Activated T-cell treated with anti-CD3 and anti-CD28 coated beads, Interleukin-2, amount 50 U/mL, for 72 hours (primary cell): Measurements from ENCODE around the gene METAP1. TPM values are rescaled to one million over a fixed set of nuclear protein-coding genes. Genes with fewer than 3 reads are reported as not detected.
A peak's percentile ranks its signal among the peaks of the same experiment; 100 is the strongest.
"Not testable (repeated sequence)": the region's sequence is repeated elsewhere in the genome, so short reads cannot be mapped to it uniquely, and the experiment has no call there.

Experiments used
- ATAC-seq, 2 donors: fragments of 150-1000 bp; cut with Tn5 transposase; replicated peaks in 1 of 2; 2 replicates each; pipeline ENCODE4 v1.10.0; 2021; ENCODE audit warnings: moderate library complexity in 2 of 2, mild to moderate bottlenecking in 1 of 2
- DNase-seq, 2 donors: peaks; one replicate each; pipeline ENCODE4 v3.0.0; 2021 to 2022; ENCODE audit warnings: mixed read lengths in 1 of 2
- H3K27ac Mint-ChIP-seq: one replicate; pipeline ENCODE4 v1.8.0; 2022; ENCODE audit warnings: mild to moderate bottlenecking, moderate library complexity, mixed read lengths
- H3K27me3 Mint-ChIP-seq: one replicate; pipeline ENCODE4 v1.8.0; 2022; ENCODE audit warnings: low read depth, mixed read lengths
- H3K36me3 Mint-ChIP-seq, 2 donors: one replicate each; pipeline ENCODE4 v1.8.0; 2022; ENCODE audit warnings: mixed read lengths in 2 of 2, mild to moderate bottlenecking in 1 of 2; ENCODE audit not compliant: insufficient read depth in 2 of 2
- H3K4me1 Mint-ChIP-seq: one replicate; pipeline ENCODE4 v1.8.0; 2022; ENCODE audit warnings: low read depth, mixed read lengths
- H3K4me3 Mint-ChIP-seq, 2 donors: one replicate each; pipeline ENCODE4 v1.8.0; 2022; ENCODE audit warnings: mild to moderate bottlenecking in 2 of 2, mixed read lengths in 2 of 2, moderate library complexity in 2 of 2
- H3K9me3 Mint-ChIP-seq, 2 donors: one replicate each; pipeline ENCODE4 v1.8.0; 2022; ENCODE audit warnings: mixed read lengths in 2 of 2
- total RNA-seq, 2 donors: library from RNA; stranded (reverse); gene quantifications; one replicate each; pipeline ENCODE4 v1.2.3, GENCODE V29; 2022

METAP1 gene
- total RNA-seq, 2 donors from 2014 or later = 44.5 to 54.0 TPM

- Mint-ChIP-seq H3K27ac (no peak overlapping the region), H3K4me3 (no peak overlapping the region), H3K9me3 (no peaks in the 10 kb centered on the region), H3K27me3 (peaks cover 6% of the 10 kb centered on the region), H3K4me1 (no peaks in the 10 kb centered on the region), H3K36me3 (no peaks in the 10 kb centered on the region)
- ATAC-seq (no peak), DNase-seq (no peak)
Measured at GRCh38 chr4:98976716-98977115, 18.8 kb upstream of the METAP1 start.

- no peak overlapping the region for H3K4me3 Mint-ChIP-seq
- H3K9me3 Mint-ChIP-seq = no peaks in the 10 kb centered on the region
- H3K36me3 Mint-ChIP-seq = no peaks in the 10 kb centered on the region
- no peak overlapping the region for H3K27ac Mint-ChIP-seq
- ATAC-seq (no peak), DNase-seq (no peak)
- peaks cover 6% of the 10 kb centered on the region for H3K27me3 Mint-ChIP-seq
- H3K4me1 Mint-ChIP-seq = no peaks in the 10 kb centered on the region
Measured at GRCh38 chr4:98977557-98977956, 18.0 kb upstream of the METAP1 start.

- DNase-seq = no peak
- ATAC-seq = no peak
- H3K27me3 Mint-ChIP-seq = peaks cover 6% of the 10 kb centered on the region
- H3K36me3 Mint-ChIP-seq = peaks cover 1 to 4% of the 10 kb centered on the region in 2 donors
- no peak overlapping the region for H3K27ac Mint-ChIP-seq
- peaks cover 3 to 5% of the 10 kb centered on the region in 2 donors for H3K9me3 Mint-ChIP-seq
- no peaks in the 10 kb centered on the region for H3K4me1 Mint-ChIP-seq
- H3K4me3 Mint-ChIP-seq = no peak overlapping the region
Measured at GRCh38 chr4:98987720-98988119, 7.8 kb upstream of the METAP1 start.

- not testable (repeated sequence) for H3K27ac Mint-ChIP-seq, H3K4me3 Mint-ChIP-seq
- H3K4me1 Mint-ChIP-seq = peaks cover 27% of the 10 kb centered on the region
Measured at GRCh38 chr4:98992835-98993234, 2.7 kb upstream of the METAP1 start.

GRCh38 chr4:98993419-98994071 is 2.0 kb upstream of the METAP1 start:
- H3K36me3 Mint-ChIP-seq = no peaks in the 10 kb centered on the region
- DNase-seq = no peak
- H3K4me3 Mint-ChIP-seq = no peak overlapping the region
- no peaks in the 10 kb centered on the region for H3K27me3 Mint-ChIP-seq
- no peak for ATAC-seq
- H3K27ac Mint-ChIP-seq = no peak overlapping the region
- H3K9me3 Mint-ChIP-seq = no peaks in the 10 kb centered on the region
- peaks cover 31% of the 10 kb centered on the region for H3K4me1 Mint-ChIP-seq

More at GRCh38 chr4:98992835-98993234, 2.7 kb upstream of the METAP1 start:
- DNase-seq, ATAC-seq, H3K27me3 Mint-ChIP-seq, H3K9me3 Mint-ChIP-seq, H3K36me3 Mint-ChIP-seq: not testable (repeated sequence)

GRCh38 chr4:98994474-98995182 is 893 bp upstream of the METAP1 start:
- Mint-ChIP-seq H3K9me3 (no peaks in the 10 kb centered on the region), H3K27me3 (no peaks in the 10 kb centered on the region), H3K4me3 (peak overlapping the region; percentile 81 to 93), H3K27ac (peak overlapping the region; percentile 97), H3K36me3 (no peaks in the 10 kb centered on the region), H3K4me1 (peaks cover 37% of the 10 kb centered on the region)
- ATAC-seq = no peak
- DNase-seq = no peak

- Mint-ChIP-seq H3K4me3 (peak overlapping the region; percentile 81 to 92), H3K27ac (peak overlapping the region; percentile 66), H3K36me3 (no peaks in the 10 kb centered on the region), H3K27me3 (no peaks in the 10 kb centered on the region), H3K9me3 (no peaks in the 10 kb centered on the region), H3K4me1 (peaks cover 49% of the 10 kb centered on the region)
- DNase-seq = peak in 1 of 2 donors; percentile 18
- ATAC-seq = peak in 1 of 2 donors; percentile 39
Measured at GRCh38 chr4:98996056-98996764, 689 bp downstream of the METAP1 start.

GRCh38 chr4:98996765-98997068 is 1.2 kb downstream of the METAP1 start:
- ATAC-seq = no peak
- H3K27ac Mint-ChIP-seq = peak overlapping the region; percentile 66

GRCh38 chr4:98997166-98997565 is 1.6 kb downstream of the METAP1 start:
- Mint-ChIP-seq H3K4me1 (peaks cover 55% of the 10 kb centered on the region), H3K36me3 (no peaks in the 10 kb centered on the region), H3K27ac (no peak overlapping the region), H3K4me3 (peak overlapping the region; percentile 51 to 81), H3K27me3 (no peaks in the 10 kb centered on the region), H3K9me3 (no peaks in the 10 kb centered on the region)
- DNase-seq (no peak), ATAC-seq (no peak)

More at GRCh38 chr4:98996765-98997068, 1.2 kb downstream of the METAP1 start:
- no peaks in the 10 kb centered on the region for H3K9me3 Mint-ChIP-seq
- H3K4me3 Mint-ChIP-seq = peak overlapping the region; percentile 81 to 92
- DNase-seq = no peak
- H3K36me3 Mint-ChIP-seq = no peaks in the 10 kb centered on the region
- peaks cover 50% of the 10 kb centered on the region for H3K4me1 Mint-ChIP-seq
- H3K27me3 Mint-ChIP-seq = no peaks in the 10 kb centered on the region

GRCh38 chr4:98998551-98998950 is 3.0 kb downstream of the METAP1 start:
- Mint-ChIP-seq H3K27me3 (no peaks in the 10 kb centered on the region), H3K4me1 (peaks cover 68% of the 10 kb centered on the region), H3K4me3 (no peak overlapping the region), H3K36me3 (no peaks in the 10 kb centered on the region), H3K27ac (no peak overlapping the region), H3K9me3 (no peaks in the 10 kb centered on the region)
- ATAC-seq = no peak
- DNase-seq = no peak

GRCh38 chr4:99002279-99002678 is 6.8 kb downstream of the METAP1 start:
- Mint-ChIP-seq H3K4me1 (peaks cover 56% of the 10 kb centered on the region), H3K27me3 (no peaks in the 10 kb centered on the region), H3K36me3 (peaks cover 0 to 4% of the 10 kb centered on the region in 2 donors), H3K4me3 (no peak overlapping the region), H3K9me3 (no peaks in the 10 kb centered on the region), H3K27ac (no peak overlapping the region)
- DNase-seq (no peak), ATAC-seq (no peak)

GRCh38 chr4:99008051-99008450 is 12.5 kb downstream of the METAP1 start:
- H3K27ac Mint-ChIP-seq = no peak overlapping the region

GRCh38 chr4:99011910-99012309 is 16.4 kb downstream of the METAP1 start:
- no peak overlapping the region for H3K27ac Mint-ChIP-seq
- H3K4me3 Mint-ChIP-seq = no peak overlapping the region
- H3K36me3 Mint-ChIP-seq = peaks cover 10 to 32% of the 10 kb centered on the region in 2 donors
- no peaks in the 10 kb centered on the region for H3K27me3 Mint-ChIP-seq
- H3K9me3 Mint-ChIP-seq = peaks cover 4 to 9% of the 10 kb centered on the region in 2 donors
- DNase-seq = no peak
- no peak for ATAC-seq
- peaks cover 6% of the 10 kb centered on the region for H3K4me1 Mint-ChIP-seq

More at GRCh38 chr4:99008051-99008450, 12.5 kb downstream of the METAP1 start:
- Mint-ChIP-seq H3K4me3 (no peak overlapping the region), H3K9me3 (peaks cover 4 to 9% of the 10 kb centered on the region in 2 donors), H3K27me3 (no peaks in the 10 kb centered on the region), H3K36me3 (peaks cover 10 to 29% of the 10 kb centered on the region in 2 donors), H3K4me1 (peaks cover 16% of the 10 kb centered on the region)
- no peak for DNase-seq
- no peak for ATAC-seq
